NT2/D1 (cell line): ENCODE results near the gene AVPR1A.

Experiments
- SUZ12 ChIP-seq: IDR thresholded peaks from 2 replicates; pipeline ENCODE4 v1.6.1; 2011; ENCODE audit not compliant: insufficient read length, insufficient read depth; ENCODE audit errors: extremely low read depth
- YY1 ChIP-seq: IDR thresholded peaks from 2 replicates; pipeline ENCODE4 v1.6.1; 2011; ENCODE audit not compliant: insufficient read length, insufficient read depth
- ZNF274 ChIP-seq: IDR thresholded peaks from 2 replicates; pipeline ENCODE4 v1.6.1; 2011; ENCODE audit warnings: mild to moderate bottlenecking, low read depth, low read length

DNA sequence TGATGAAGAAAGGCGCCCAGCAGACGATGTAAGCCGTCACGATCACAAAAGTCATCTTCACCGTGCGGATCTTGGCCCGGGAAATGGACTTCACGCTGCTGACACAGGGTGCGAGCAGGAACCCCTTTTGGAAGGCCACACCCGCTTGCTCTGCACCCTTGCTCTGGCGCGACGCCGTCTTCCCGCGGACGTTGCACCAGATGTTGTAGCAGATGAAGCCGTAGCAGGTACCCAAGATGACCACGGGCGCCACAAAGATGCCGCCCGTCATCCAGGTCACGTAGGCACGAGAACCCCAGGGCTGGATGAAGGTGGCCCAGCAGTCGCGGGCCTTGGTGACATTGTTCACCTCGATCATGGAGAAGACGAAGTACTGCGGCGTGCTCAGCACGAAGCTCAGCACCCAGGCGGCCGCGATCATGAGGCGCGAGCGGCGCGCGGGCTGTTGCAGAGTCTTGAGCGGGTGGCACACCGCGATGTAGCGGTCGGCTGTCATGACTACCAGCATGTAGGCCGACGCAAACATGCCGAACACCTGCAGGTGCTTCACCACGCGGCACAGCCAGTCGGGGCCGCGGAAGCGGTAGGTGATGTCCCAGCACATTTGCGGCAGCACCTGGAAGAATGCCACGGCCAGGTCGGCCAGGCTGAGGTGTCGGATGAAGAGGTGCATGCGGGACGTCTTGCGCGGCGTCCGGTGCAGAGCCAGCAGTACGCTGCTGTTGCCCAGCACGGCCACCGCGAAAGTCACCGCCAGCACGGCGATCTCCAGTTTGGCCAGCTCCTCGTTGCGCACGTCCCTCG, 890 bp downstream of the AVPR1A start:
- TF ChIP-seq ZNF274 (no peak), YY1 (no peak), SUZ12 (no peak)
